ENCODE measurements around the gene AHCYL2. TPM values are rescaled to one million over a fixed set of nuclear protein-coding genes. Genes with fewer than 3 reads are reported as not detected.

Gene AHCYL2
- total and polyA plus RNA-seq, 2 donors (not counting 3 experiments of a cell fraction or from before 2014, with no cell fraction given) = 10.8 to 13.5 TPM

DNA sequence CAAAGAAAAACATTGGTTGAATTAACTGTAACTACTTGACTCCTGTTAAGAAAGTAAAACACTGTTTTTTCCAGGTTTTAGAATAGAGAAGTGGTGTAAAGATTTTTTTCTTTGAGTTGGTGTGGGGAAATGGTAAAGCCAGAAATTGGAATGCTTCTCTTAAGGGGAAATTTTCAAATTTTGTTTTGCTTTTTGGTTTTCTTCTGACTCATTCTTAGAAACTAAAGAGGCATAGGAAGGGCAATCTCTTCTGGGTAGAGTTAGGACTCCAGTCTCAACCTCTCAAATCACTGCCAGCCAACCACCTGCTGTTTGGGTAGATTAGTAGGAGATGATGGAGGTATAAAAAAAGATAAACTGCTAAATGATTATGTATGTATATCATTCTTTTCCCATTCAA, 161.7 kb downstream of the AHCYL2 start:
- Histone ChIP-seq H3K36me3 (ENCODE audit: control insufficient read depth in 2 of 2, extremely low read depth in 1 of 2, insufficient read depth in 2 of 2, low read length in 2 of 2) (no peaks in the 10 kb centered on the region), H2AFZ (ENCODE audit: low read depth, low read length) (no peak overlapping the region), H3K27ac (ENCODE audit: insufficient read depth, low read depth, low read length) (no peak overlapping the region), H3K9ac (replicated peaks; ENCODE audit: extremely low read depth, insufficient read depth, low read length) (no peak overlapping the region), H3K9me3 (replicated peaks; ENCODE audit: control insufficient read depth, insufficient read depth, low read length) (no peaks in the 10 kb centered on the region), H3K4me3 (replicated peaks in 1 of 3; ENCODE audit: insufficient read depth in 1 of 3, low read depth in 1 of 3, low read length in 3 of 3) (no peak overlapping the region), H3K79me2 (ENCODE audit: control insufficient read depth, insufficient read depth, low read length) (no peaks in the 10 kb centered on the region), H3K4me2 (ENCODE audit: insufficient read depth, low read length) (no peak overlapping the region), H3K9me1 (replicated peaks; ENCODE audit: control insufficient read depth, extremely low read depth, insufficient read depth, low read length) (no peaks in the 10 kb centered on the region), H3K4me1 (ENCODE audit: control insufficient read depth, extremely low read depth, insufficient read depth, low read length) (no peaks in the 10 kb centered on the region), H3K27me3 (ENCODE audit: control insufficient read depth in 2 of 2, insufficient read depth in 2 of 2, low read length in 2 of 2) (no peaks in the 10 kb centered on the region), H4K20me1 (replicated peaks; ENCODE audit: control insufficient read depth, extremely low read depth, insufficient read depth, low read length) (no peaks in the 10 kb centered on the region)
- FAIRE-seq = no peak
- intact Hi-C loops (cut with micrococcal nuclease) = no loop called here
- ChIA-PET POLR2A (no interaction called here), CTCF (interaction anchor here (1.3 to 6.0 kb wide), 3 partner anchors 9 to 15 kb away, joined by 4 to 46 read pairs (median 23); no protein-coding TSS in a partner anchor)
- TF ChIP-seq, protein P1, sequence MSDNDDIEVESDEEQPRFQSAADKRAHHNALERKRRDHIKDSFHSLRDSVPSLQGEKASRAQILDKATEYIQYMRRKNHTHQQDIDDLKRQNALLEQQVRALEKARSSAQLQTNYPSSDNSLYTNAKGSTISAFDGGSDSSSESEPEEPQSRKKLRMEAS (IDR thresholded peaks at IDR 0.05; ENCODE audit: insufficient read depth, insufficient read length) = no peak
- dilution Hi-C loops (cut with MboI; ENCODE audit: extremely low pct_ligation_motif_present, low sequenced_read_pairs) = no loop called here
- DNase-seq (ENCODE audit: low read depth, low spot score) = no peak
- no TSS peak for BruUV-seq (replicated peaks)

GRCh38 chr7:129387537-129387936, 162.7 kb downstream of the AHCYL2 start:
- no peak overlapping the region for H3K4me2 ChIP-seq (ENCODE audit: insufficient read depth, low read length)
- no peaks in the 10 kb centered on the region for H3K9me1 ChIP-seq (replicated peaks; ENCODE audit: control insufficient read depth, extremely low read depth, insufficient read depth, low read length)
- H3K4me1 ChIP-seq (ENCODE audit: control insufficient read depth, extremely low read depth, insufficient read depth, low read length) = no peaks in the 10 kb centered on the region
- no peaks in the 10 kb centered on the region for H4K20me1 ChIP-seq (replicated peaks; ENCODE audit: control insufficient read depth, extremely low read depth, insufficient read depth, low read length)
- no peak for FAIRE-seq
- H3K27me3 ChIP-seq (ENCODE audit: control insufficient read depth in 2 of 2, insufficient read depth in 2 of 2, low read length in 2 of 2) = no peaks in the 10 kb centered on the region
- H3K27ac ChIP-seq (ENCODE audit: insufficient read depth, low read depth, low read length) = no peak overlapping the region
- dilution Hi-C loops (cut with MboI; ENCODE audit: extremely low pct_ligation_motif_present, low sequenced_read_pairs) = no loop called here
- intact Hi-C loops (cut with micrococcal nuclease) = no loop called here
- no peak overlapping the region for H3K9ac ChIP-seq (replicated peaks; ENCODE audit: extremely low read depth, insufficient read depth, low read length)
- DNase-seq (ENCODE audit: low read depth, low spot score) = no peak
- ChIA-PET POLR2A (no interaction called here), CTCF (interaction anchor here (1.0 to 6.0 kb wide), 5 partner anchors 8 to 45 kb away, joined by 4 to 46 read pairs (median 5); no protein-coding TSS in a partner anchor)
- no peak overlapping the region for H2AFZ ChIP-seq (ENCODE audit: low read depth, low read length)
- TF ChIP-seq POLR2AphosphoS5 (IDR thresholded peaks at IDR 0.05; ENCODE audit: insufficient read depth, low read depth, low read length) = no peak
- TF ChIP-seq, protein P1 (IDR thresholded peaks at IDR 0.05; ENCODE audit: insufficient read depth, insufficient read length) = no peak
- no peak for TF ChIP-seq EZH2 (IDR thresholded peaks at IDR 0.05; ENCODE audit: borderline replicate concordance, low read depth, low read length, severe bottlenecking)
- no peak for TF ChIP-seq JUN (IDR thresholded peaks at IDR 0.05; ENCODE audit: borderline replicate concordance, insufficient read depth, insufficient read length, low read depth)
- no peak for TF ChIP-seq CTCF (IDR thresholded peaks at IDR 0.05; ENCODE audit: extremely low read depth in 1 of 2, insufficient read depth in 1 of 2, low read depth in 1 of 2, low read length in 2 of 2)
- no peak for TF ChIP-seq FOS (IDR thresholded peaks at IDR 0.05; ENCODE audit: borderline replicate concordance, insufficient read depth, low read length)
- no peak for TF ChIP-seq GATA2 (IDR thresholded peaks at IDR 0.05; ENCODE audit: insufficient read depth, insufficient read length, low read depth, low read length)
- TF ChIP-seq POLR2A (IDR thresholded peaks at IDR 0.05; ENCODE audit: low read depth, low read length) = no peak
- no peak for TF ChIP-seq MYC (IDR thresholded peaks at IDR 0.05; ENCODE audit: low read depth, low read length)
- BruUV-seq (replicated peaks) = no TSS peak
- H3K4me3 ChIP-seq (replicated peaks in 1 of 3; ENCODE audit: insufficient read depth in 1 of 3, low read depth in 1 of 3, low read length in 3 of 3) = no peak overlapping the region
- no peaks in the 10 kb centered on the region for H3K36me3 ChIP-seq (ENCODE audit: control insufficient read depth in 2 of 2, extremely low read depth in 1 of 2, insufficient read depth in 2 of 2, low read length in 2 of 2)
- no peaks in the 10 kb centered on the region for H3K79me2 ChIP-seq (ENCODE audit: control insufficient read depth, insufficient read depth, low read length)
- H3K9me3 ChIP-seq (replicated peaks; ENCODE audit: control insufficient read depth, insufficient read depth, low read length) = no peaks in the 10 kb centered on the region
